HG03066 (cell line): ENCODE data around the gene CRACDL.
"Not testable (repeated sequence)": the region's sequence is repeated elsewhere in the genome, so short reads cannot be mapped to it uniquely, and the experiment has no call there.

ENCODE experiments used
- ATAC-seq: cut with Tn5 transposase; IDR thresholded peaks from one replicate; pipeline ENCODE4 v1.9.1; 2021; ENCODE audit warnings: low read depth; ENCODE audit not compliant: unreplicated experiment

CRACDL gene

GRCh38 chr2:98891591-98891990 lies 44.4 kb downstream of the CRACDL start:
- no peak for ATAC-seq

DNA sequence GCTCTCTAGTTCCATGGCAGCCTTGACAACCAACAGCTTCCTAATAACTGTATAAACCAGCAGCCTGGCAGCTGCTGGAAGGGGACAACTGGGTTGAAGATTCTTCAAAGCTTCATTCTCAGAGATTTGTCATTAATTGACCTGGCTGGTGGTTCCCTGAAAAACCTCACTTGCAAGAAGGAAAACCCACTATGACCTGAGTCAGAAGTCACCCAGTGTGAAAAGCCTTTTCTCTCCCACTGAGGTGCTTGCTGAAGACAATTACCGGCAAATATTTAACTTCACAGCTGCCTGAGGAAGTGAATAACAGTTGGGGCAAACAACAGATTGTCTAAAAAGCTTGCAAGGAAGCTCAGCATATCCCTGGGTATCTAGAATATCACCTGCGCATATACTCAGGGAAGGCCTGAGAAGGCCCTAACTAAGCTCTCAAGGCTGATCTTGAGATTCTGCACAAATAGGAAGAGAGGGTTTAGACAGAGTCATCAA lies 49.9 kb downstream of the CRACDL start:
- ATAC-seq, result no peak

- ATAC-seq, result no peak
These were observed 51.4 kb downstream of the CRACDL start for GRCh38 chr2:98884658-98885057.

DNA sequence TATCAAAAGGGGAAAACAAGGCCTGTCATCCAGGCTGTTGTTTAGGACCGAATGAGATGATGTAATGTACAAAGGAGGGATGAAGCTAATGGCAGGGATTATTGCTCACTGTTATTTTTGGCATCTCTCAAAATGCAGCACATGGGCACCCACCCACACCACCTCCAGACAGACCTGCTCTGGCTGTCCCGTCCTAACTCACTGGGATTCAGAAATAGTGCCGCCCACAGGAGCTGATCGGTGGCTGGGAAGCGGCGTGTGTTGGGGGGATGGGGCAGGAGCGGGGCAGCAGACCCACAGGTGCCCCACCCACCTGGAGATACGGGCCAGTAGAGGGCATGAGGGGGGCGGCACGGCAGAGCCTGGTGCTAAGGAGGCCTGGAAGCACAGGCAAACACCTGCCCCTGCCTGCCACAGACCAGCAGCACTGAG lies 52.2 kb downstream of the CRACDL start:
- ATAC-seq, result no peak

DNA sequence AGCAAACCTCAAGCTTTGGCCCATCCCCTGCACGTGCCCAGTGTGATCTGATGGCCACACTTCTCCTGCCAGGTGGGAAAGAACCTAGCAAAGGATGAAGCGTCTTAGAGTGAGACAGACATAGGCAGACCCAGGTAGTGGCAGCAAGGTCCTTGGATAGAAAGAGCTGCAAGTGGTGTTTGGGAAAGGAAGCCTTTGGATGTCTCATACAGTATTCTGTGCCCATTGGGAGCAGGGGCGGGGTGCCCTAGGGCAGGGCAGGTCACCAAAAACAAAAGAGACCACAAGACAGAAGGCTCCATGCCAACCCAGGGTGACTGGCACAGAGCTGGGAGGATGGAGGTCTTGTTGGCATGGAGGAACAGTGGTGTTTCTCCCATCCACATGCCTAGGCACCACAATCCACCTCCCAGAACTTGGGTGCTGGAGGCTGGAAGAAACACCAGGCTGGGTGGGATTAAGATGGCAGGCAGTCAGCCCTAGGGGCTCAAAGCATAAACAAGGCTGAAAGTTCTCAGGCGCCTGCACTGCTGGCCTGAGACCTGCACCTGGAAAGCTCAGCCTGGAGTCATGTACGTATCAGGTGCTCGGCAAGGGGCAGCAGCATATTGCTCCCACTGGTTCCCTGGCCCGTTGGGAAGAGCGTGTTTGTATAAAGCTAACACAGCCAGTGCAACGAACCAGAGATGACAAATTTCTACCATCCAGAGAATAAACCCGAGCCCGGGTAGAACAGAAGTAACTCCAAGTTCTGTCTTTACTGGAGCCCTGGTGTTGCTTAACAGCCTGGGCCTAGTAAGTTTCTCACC lies 52.9 kb downstream of the CRACDL start:
- ATAC-seq, result no peak

- no peak for ATAC-seq
These were observed 53.7 kb downstream of the CRACDL start for GRCh38 chr2:98882368-98882767.

GRCh38 chr2:98881153-98881650 lies 54.8 kb downstream of the CRACDL start:
- no peak for ATAC-seq

DNA sequence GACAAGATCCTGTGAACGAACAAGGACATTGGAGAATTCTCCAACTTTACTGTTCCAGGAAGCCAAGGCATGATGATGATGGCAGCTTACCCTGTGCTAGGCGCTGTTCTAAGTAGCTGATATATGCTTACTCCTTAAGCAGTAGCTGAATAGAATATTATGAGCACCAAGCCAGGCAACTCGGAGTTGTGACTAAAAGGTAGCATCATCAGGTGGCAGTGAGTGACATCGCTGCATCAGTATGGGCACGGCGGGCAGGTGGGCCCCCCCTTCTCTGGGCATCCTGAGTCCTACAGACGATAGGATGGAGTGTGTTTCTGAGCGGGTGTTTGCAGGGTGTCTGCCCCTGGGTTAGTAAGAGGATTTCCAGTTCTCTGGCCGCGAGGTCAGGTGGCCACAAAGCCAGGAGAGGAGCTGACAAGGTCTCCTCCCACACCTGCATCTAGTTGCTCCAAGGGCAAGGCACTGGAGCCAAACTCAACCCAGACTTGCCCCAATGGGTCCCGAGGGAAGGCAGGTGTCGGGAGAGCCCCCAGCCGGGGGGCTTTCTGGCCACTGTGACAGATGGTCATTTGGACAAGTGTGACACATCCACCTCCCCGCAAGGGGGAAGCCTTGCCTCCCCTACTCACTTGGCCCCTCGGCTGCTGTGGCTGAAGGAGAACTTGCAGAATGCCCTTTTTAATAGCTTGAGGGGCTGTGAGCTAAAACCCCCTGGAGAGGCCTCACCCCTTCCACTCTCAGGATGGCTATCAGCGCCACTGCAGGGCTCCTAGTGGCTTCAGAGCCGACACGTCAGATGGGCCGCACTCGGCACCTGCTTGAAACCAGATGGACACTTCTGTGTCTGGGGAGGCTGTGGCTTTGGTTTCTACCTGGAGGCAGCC lies 55.5 kb downstream of the CRACDL start:
- no peak for ATAC-seq

GRCh38 chr2:98877658-98878057 lies 58.4 kb downstream of the CRACDL start:
- ATAC-seq, result not testable (repeated sequence)

DNA sequence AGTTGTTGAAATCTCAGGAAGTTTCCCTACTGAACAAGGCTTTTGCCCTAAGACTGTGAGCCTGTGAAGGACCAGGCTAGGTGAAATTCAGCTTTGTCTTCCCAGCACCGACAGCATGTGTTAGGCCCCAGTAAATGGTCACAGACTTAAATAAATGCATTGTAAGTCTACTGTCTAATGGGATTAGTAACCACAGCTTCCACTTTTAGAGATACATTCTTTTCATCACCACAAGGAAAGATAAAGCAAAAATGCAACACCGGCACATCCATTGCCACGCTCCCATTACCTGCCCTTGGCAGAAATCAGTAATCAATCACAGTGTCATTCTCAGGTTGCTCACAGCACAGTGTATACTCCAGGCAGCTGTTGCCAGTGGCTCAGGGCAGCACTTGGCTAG lies 59.3 kb downstream of the CRACDL start:
- no peak for ATAC-seq

DNA sequence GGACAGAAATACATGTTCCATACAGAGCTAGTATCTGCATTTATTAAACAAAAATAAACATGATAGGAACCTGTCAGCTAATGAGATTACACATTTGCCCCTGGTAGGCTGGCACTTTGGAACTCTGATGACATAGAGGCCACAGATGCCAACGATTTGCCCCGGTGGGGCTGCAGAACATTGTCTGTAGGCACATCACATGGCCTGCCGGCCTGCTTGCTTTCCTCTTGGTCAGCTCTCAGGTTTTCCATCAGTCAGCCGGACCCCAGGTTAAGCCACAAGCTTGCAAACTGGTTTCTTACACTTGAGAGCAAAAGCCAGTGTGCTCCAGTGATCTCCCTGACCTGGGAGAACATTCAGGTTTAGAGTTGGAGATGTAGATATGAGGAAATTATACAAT lies 60.3 kb downstream of the CRACDL start:
- ATAC-seq, result no peak

- ATAC-seq, result no peak
These were observed 60.8 kb downstream of the CRACDL start for GRCh38 chr2:98875081-98875728.

- ATAC-seq, result no peak
These were observed 61.8 kb downstream of the CRACDL start for GRCh38 chr2:98874186-98874689.

- no peak for ATAC-seq
These were observed 63.5 kb downstream of the CRACDL start for GRCh38 chr2:98872526-98872925.

DNA sequence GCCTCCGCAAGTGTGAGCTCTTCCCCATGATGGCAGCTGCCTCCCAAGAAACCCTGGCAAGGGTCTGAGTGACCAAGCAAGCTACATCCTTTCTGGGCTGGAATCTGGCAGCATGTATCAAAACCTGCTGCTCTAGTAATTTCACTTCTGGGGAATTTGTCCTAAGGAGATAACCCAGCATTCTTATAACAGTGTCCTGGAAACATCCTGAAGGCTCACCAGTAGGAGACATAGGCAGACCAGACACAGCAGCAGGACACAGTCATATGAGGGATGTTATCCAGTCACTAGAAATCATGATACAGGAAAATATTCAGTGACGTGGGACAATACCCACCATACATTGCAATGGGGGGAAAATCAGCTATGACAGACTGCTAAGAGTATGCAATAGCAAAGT lies 64.5 kb downstream of the CRACDL start:
- ATAC-seq, result no peak

DNA sequence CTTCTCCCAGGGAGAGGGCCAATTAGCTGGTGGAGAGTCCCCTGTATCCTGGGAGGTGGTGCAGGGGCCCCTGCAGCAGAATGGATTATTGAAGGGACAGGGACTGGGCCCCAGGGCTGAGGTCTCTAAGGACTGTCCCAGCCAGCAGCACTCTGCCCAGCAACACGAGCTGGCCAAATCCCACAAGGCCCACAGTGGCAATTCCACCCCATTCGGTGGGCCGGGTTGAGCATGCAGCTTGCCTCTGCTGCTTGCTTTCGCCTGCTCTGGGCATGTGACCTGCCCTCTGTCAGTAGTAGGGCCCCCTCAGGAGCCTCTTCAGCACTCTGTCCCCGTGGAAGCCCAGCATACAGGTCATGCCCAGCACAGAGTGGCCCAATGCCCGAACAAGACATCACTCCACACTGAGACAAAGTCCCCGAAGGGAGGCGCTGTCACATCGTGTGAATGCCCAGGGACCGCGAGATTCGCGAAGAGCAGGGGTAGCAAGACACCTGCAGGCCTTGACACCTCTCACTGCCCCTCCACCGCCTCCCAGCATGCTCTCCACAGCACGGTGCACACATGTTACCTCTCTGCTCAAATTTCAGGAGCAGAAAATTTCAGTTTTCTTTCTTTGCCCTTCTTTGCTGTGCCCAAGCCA lies 65.4 kb downstream of the CRACDL start:
- no peak for ATAC-seq

DNA sequence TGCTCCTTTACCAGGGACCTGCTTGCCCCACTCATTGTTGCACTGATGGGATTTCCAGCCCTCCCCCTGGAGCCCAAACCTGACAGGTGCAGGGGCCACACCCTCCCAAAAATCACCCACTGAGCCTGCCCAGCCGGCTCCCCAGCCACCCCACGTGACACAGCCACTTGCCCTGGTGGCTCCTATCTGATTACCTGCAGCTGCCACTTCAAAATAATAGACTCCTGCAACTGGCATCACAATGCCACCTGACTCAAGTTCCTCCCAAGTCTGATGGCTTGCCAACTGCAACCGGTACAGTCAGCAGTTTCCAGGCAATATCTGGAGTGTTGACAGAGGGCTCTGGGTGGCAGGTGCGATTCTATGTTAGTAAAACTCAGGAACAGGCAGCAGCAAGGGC lies 66.2 kb downstream of the CRACDL start:
- no peak for ATAC-seq

DNA sequence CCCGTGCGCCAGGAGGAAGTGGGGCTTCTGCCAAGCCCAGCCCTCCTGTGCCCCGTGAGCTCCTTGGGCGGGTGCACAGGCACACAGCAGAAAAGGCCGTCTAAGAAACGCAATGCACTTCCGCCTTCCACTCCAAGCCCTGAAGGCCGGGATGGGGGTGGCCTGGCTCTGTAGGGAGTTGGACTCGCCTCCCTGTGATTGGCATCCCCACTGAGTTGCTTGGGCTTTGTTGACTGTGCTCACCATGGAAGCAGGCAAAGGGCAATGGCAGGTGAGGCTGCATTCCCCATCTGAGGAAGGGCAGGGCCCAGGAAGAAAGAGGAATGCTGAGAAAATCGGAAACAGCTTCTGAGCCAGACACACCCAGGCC lies 66.8 kb downstream of the CRACDL start:
- ATAC-seq, result no peak

DNA sequence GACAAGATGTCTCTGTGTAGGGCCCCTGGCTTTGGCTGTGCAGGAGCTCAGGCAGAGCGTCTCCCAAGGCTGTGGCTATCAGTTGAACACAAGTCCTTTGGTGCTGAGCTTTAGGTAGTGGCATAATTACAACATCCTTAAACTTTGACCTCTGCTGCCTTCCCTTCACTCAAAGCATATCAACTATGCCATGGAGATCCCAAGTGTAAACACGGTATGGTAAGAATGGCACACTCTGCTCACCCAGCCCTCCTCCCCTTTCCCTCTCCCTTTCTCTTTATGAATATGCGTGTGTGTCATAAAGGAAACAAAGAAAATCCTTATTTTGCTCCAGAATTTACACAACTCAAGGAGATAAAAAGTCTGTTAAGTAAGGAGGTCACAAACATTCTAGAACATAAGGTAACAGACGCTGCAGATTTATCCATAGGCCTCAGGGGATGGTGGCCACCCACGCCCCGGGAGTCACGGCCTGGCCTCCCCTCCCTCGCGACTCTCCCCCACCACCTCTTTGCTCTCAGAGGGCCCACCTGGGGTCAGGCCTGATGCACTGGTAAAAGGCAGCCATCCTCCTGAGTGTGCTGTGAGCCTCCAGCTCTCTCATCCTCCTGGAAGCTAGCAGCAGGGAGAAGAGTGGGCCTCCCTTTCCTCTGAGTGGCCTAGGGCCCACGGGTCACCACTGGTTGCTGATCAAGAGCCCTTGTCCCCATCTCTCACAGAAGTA lies 67.3 kb downstream of the CRACDL start:
- no peak for ATAC-seq
